HG02943 (cell line): ENCODE data around the gene IPCEF1.
"Not testable (repeated sequence)": the region's sequence is repeated elsewhere in the genome, so short reads cannot be mapped to it uniquely, and the experiment has no call there.

Experiments used
- ATAC-seq: cut with Tn5 transposase; IDR thresholded peaks from one replicate; pipeline ENCODE4 v1.9.1; 2021; ENCODE audit warnings: mild to moderate bottlenecking, low read depth, moderate library complexity; ENCODE audit not compliant: unreplicated experiment

IPCEF1 gene

DNA sequence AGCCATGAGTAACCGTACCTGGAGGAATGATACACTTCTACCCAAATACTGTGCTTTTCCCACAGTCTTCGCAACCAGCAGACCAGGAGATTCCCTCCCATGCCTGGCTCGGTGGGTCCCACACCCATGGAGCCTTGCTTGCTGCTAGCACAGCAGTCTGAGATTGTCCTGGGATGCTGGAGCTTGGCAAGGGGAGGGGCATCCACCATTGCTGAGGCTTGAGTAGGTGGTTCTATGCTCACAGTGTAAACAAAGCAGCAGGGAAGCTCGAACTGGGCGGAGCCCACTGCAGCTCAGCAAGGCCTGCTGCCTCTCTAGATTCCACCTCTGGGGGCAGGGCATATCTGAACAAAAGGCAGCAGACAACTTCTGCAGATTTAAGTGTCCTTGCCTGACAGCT is 184.2 kb downstream of the IPCEF1 start:
- not testable (repeated sequence) for ATAC-seq

DNA sequence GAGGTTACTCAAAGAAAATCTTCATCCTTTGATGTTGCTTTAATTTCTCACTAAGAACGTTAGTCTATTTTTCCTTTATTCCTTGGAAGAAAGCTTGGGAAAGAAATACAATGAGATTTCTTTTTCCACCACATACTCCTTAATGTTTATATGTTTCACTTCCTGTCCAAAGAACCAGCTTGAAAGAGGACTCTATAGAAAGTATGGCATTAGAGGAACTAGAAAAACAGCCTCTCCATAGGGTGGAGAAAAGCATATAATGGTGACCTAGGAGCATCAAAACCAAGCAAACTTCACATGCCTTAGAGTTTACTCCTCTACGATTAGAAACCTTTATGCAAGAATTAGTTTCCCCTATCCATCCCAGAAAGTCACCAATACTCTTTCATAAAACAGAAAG is 186.5 kb downstream of the IPCEF1 start:
- no peak for ATAC-seq

DNA sequence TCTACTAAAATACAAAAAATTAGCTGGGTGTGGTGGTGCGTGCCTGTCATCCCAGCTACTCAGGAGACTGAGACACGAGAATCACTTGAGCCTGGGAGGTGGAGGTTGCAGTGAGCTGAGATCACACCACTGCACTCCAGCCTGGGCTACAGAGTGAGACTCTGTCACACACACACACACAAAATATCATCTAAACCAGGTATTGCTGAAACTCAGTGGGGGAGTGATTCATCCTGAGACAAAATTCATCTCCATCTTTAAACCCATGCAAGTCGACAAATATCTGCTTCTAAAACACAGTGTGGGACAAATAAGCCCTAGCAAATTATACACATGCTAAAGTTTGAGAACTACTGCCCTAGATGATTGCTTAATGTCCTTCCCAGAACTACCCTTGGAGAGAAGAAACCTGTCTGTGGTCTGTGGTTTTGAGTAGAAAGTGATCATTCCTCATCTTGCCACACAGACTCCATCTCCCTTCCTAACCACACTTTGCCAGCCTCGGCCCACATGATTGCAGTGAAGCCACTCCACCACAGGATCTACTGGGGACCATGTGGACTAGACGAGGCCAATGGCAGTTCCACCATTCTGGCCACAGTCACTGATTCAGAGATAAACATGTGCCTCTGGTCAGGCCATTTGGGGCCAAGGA is 187.3 kb downstream of the IPCEF1 start:
- no peak for ATAC-seq

DNA sequence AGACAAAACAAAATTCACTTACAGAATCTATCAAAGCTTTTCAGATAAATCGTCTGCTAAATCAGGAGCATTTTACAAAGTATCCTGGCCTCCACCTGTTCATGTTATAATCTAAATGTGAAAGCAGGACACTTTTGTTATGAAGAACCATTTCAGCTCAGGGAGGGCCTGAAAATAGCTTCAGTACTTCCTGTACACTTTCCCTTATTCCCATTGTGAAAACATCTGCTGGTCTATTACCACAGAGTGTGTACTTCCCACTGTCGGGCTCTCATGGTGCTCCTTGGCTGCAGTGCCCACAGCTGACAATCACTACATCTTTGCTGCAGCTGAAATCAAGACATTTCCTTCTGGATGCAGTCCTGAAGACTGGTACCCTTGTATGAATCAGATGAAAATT is 189.5 kb downstream of the IPCEF1 start:
- ATAC-seq: no peak

DNA sequence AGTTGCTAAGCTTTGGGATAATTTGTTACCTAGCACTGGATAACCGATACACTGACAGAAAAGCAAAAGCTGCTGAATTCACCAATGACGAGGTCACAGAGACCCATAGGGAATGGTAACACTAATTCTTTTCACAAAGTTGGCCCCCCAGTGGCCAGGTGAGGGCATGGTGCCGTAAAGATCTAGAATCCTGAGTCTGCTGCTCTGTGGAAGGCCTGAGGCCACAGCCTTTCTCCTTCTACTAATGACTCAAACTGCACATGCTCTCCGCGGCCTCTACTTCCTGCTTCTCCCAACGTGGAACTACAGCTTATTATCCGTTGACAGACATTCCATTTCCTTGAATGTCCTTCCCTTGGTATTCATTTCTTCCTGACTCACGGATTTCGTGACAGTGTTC is 190.5 kb downstream of the IPCEF1 start:
- ATAC-seq: no peak

DNA sequence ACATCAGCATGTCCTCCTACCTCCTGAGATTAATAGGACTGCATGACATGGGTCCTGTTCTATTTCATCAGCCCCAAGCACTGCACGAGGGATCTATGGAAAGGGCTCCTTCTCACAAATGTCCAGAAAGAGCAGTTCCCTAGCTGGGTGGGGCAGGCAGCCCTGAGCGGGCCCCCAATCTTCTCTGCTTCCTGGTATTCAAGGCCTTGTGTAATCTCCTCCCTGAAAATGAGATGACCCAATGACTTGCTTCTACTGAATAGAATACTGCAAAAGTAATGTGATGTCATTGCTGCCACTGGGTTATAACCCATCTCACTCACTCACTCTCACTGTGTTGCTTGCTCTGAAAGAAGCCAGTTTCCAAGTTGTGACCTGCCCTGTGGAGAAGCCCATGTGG is 191.1 kb downstream of the IPCEF1 start:
- ATAC-seq: no peak

DNA sequence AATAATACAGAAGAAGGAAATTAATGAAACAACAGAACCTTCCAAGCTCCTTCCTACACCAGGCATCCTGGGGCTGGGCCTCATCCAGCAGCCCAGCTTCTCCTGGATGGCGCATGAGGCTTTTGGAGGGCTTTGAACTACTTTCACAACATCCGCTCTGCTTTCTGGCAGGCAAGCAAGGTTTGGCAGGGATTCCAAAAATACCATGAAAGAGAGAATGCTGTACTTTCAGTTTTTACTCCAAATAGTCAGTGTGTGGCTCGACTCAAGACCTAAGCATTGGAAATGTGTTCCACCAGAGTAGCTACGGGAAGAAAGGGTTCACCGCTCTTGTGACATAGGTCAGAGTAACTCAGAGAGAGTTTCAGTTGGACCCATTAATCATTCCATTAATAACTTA is 192.2 kb downstream of the IPCEF1 start:
- ATAC-seq: no peak

DNA sequence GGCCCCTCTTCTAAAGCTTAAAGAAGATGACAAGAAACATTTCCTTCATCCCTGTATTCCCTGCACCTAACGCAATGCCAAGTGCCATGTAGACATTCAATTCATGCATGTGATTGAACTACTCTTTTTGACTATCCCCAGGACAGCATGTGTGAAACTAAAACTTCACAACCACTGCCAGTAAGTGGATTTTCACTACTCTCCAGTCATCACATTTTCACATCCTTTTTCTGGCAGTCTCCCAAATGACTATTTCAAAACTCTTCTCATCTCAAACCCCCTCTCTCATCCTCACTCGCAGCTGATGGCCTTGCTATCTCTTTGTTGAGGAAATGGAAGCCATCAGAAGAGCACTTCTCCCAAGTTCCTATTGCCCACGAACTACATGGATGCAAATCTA is 194.9 kb downstream of the IPCEF1 start:
- peak; percentile 62 for ATAC-seq

DNA sequence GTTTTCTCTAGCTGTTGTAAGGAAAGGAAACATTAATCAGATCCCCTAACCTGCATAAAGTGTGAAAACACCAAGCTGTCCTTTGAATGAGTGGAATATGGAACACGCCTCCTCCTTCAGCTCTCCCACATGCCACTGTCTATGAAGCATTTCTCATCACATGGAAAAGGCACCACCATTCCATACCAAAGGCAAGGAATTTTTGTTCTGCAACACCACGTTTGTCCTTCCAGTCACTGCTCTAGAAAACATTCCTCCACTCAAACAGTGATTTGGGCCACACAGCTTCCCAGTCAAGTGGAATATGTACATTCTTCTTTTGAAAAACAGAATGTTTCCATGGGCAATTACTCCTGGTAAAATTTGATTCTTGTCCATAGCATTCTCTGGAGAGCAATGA is 197.5 kb downstream of the IPCEF1 start:
- ATAC-seq: no peak

DNA sequence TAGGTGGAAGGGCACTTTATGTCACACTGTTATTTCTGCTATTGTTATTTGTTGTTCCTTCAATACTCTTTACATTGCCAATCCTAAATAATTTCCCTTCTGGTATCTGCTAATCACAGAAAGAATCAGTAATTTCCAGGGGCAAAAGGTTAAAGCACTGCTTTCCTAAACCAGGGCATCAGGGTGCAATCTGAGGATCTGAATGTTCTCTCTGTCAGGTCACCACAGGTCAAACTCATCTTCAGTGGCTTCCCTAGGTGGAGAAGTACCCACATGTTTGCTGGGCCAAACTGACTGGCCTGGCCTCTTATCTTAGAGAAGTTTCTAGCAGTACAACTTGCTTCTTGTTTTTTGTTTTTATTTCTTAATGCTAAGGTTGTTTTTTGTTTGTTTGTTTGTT is 198.9 kb downstream of the IPCEF1 start:
- no peak for ATAC-seq

DNA sequence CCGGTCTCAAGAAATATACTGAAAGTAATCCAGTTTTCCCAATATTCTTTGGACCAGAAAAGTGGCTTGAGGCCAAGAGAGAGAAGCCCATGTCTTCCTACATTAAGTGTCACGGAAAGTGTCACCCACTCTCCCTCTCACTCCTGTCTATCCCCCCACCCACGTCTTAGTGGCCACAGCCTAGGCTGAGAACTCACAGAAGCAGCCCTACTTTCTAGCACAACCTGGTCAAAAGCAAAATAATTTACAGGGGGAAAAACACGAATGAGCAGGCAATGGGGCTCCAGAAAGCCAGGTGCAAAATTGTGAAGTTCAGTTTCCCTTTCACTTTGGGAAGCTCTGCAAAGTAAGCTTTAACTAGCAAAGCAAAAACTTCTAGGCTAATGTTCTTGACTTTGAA is 199.5 kb downstream of the IPCEF1 start:
- no peak for ATAC-seq

DNA sequence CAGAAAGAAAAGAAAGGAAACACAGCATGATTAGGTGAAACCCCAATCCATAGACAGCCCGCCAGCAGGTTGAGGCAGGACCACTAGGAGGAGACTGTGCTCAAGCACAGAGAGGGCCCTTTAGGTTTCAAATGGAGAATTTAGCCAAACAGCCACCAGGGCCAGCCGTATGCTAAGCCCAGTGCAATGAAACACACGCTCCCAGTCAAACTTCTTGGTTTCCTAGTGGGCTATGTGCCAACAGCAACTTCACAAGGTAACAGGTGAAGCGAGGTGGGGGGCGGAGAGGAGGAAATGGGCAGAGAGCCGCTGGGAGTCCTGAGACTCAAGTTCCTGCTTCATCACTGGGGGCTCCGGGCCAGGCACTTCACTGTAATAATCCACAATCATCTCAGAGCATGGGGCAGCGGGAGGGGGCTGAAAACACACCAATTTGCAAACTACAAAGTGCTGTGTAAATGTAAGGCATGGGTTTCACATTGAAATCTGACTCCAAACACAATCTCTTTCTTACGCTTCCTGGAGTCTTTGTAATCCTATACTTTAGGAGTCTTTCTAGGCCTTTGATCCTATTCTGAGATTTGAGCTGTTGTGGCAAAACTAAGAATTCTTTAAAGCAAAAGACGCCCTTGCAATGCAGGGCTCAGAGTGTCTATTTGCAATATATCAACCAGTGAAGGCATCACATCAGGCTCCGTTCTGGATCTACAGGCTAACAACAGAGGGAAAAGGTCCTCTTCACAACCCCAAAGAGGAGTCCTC is 200.3 kb downstream of the IPCEF1 start:
- ATAC-seq: peak; percentile 70

DNA sequence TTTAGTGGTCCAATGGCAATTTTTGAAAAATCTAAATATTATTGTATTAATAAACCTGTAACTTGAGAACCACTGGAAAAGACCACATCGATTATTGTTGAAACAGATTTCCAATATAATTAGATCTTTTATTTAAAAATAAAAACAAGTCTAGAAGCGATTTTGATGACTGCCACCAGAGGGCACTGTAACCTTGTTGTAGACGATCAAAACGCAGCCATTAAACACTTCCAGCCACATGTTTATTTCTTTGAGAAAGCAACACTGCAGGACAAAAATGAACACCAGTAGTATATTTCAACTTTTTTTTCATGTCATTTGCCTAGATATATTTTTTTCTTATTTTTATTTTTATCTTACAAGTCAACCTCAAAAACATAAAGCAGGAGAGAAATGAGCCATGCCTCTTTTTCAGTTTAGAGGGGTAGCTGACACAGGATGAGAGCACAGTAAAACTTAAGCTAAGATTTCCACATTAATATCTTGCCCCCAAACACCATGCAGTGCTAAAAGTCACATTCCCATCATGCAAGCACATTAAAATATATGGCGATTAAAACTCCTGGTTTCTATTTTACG is 202.1 kb downstream of the IPCEF1 start:
- ATAC-seq: no peak

DNA sequence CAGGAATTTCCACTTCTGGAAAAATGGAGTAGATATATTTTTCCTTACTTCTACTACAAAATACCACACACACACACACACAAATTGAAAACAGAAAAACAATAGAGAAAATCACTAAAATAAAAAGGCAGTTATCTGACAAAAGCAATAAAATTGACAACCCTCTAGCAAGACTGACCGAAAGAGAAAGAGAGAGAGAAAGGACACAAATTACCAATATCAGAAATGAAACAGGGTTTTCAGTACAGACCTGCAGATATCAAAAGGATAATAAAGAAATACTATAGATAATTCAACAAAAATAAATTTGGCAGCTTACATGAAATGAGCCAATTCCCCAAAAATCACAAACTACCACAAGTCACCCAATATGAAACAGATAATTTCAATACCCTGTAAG is 212.8 kb downstream of the IPCEF1 start:
- ATAC-seq: no peak

DNA sequence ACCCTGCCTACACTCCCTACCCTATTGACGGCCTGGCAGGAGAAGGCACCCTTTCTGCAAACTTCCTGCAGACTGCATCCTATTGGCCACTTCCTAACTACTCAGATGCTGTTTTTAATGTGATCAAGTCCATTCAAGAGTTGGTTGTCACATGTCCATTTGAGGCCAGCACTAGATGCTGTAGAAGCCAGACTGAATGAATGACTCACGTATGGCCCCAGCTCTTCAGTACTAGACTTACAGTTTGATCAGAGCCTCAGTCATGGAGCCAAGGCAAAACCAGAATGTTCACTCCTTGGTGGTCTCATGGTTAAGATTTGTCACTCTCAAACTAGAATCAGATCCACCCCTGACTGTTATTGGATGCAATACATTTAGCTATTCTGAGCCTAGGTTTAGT is 215.9 kb downstream of the IPCEF1 start:
- no peak for ATAC-seq

DNA sequence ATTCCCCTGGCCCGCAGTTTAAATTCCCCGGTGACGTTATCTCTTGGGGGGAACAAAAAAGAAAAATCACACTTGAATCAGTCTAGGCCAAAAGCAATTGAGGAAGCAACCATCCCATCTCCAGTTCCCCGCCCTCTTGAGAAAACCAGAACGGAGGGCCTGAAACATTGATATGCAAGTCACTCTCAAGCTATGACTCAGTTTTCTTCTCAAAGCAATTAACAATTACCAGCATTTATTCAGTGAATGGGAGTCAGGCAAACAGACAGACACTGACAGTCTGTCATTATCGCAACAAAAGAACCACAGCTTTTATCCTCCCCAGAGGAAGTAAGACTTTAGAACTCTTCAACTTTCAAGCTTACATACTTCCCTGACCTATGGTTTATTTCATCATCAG is 216.7 kb downstream of the IPCEF1 start:
- ATAC-seq: no peak

DNA sequence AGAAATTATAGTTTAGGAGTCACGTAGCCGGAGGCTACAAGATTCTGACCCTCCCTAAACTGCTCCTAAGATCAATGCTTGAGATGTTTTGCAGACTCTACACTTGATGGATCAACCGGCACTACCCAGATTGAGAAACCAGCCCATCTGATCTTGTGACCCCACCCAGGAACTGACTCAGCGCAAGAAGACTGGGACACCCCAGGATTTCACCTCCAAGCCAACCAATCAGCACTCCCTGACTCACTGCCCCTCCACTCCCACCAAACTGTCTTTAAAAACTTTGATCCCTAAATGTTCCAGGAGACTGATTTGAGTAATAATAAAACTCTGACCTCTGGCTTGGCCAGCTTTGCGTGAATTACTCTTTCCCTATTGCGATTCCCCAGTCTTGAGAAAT is 217.8 kb downstream of the IPCEF1 start:
- no peak for ATAC-seq

DNA sequence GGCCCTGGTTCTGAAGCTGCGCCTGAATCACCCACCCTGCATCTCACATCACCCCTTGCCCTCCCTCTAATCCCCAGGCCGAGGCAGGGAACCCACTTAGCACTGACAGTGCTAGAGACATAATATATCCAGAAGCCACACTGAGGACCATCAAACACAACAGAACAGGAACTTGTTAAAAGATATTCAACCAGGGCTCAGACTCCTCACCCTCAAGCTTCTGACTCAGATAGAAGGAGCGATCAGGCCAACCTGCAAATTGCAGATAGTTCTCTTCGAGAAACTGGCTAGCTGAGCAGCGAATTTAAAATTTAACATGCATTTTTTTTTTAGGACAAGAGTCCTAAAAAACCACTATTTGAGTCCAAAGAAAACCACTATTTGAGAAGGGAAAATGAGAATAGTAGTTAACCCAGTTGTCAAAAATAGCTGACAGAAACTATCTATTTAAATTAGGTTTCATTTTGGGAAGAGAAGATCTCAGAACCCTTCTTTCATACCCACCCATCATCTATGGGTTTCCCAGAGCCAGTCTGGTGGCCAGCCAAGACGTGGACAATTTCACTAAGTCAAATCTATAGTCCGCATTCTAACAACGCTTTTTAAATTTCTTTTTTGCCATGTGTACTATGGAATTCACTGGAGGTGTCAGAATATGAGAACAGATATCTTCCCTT is 222.0 kb downstream of the IPCEF1 start:
- no peak for ATAC-seq

DNA sequence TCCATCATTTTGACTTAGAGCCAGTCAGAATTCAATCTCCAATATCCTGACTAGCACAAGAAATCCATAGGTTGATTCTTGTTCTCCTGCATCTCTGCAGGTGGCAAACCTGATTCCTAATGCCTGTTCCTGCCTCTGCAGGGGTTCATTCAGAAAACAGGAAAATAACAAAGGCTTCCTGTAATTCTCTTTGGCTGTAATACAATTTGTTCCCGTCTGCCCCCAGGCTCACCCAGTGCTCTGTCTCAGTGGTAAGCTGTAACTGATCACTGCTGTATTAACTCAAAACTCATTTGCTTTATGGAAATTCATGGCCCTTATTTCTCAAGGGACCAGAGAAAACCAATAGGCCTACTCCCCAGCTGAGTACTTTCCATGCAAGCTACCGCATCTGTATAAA is 228.9 kb downstream of the IPCEF1 start:
- ATAC-seq: no peak

DNA sequence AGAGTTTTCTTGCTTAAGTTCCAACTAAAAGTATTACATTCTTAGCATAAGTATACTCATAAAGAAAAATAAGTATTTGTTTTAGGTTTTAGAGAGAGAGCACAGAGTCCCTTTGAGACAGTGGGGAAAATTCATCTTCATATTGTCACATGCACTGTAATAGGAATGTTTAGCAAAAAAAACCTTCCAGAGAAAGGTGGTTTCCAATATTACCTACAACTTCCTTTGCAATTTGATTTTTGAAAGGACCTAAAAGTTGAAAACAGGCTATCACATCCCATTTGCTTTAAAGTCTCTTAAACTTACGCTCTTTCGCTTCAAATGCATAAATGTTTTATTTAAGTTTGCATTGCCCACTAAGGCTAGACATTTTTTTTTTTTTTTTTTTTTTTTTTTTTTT is 231.2 kb downstream of the IPCEF1 start:
- no peak for ATAC-seq

DNA sequence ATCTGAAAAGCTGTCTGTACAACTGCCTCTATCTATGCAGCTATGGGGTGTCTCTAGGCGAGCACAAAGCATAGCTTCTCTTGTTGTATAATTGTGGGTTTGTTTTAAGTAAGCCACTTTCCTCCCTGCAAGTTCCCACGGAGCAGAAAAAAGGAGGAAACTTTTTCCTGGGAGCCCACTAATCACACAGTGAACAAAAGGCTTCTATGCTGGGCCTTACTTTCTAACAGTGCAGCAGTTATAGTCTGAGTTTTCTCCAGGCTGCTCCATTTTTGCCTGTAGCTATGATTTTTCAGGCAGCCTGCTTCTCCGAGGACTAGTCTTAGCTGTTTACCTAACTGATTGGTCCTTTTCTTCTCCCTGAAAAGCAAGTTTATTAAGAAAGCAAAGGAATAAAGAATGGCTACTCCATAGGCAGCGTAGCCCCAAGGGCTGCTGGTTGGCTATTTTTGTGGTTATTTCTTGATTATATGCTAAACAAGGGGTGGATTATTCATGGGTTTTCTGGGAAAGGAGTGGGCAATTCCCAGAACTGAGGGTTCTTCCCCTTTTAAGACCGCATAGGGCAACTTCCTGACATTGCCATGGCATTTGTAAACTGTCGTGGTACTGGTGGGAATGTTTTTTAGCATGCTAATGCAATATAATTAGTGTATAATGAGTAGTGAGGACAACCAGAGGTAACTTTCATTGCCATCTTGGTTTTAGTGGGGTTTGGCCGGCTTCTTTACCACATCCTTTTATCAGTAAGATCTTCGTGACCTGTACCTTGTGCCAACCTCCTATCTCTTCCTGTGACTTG is 233.2 kb downstream of the IPCEF1 start:
- ATAC-seq: no peak
